Posterior cingulate gyrus (tissue), 11 donors: ENCODE results near the gene ZNF829.

ENCODE experiments used
- DNase-seq, 10 donors: peaks; one replicate each; pipeline versions ENCODE4 v3.0.0 to v3.0.0-alpha.2; 2020 to 2021; ENCODE audit warnings: mixed read lengths in 3 of 10
- intact Hi-C: fragments of 100-400 bp; cut with DNase I; formaldehyde crosslinking; loops from one replicate; pipeline ENCODE4 v1.15.1; 2023

Gene ZNF829

DNA sequence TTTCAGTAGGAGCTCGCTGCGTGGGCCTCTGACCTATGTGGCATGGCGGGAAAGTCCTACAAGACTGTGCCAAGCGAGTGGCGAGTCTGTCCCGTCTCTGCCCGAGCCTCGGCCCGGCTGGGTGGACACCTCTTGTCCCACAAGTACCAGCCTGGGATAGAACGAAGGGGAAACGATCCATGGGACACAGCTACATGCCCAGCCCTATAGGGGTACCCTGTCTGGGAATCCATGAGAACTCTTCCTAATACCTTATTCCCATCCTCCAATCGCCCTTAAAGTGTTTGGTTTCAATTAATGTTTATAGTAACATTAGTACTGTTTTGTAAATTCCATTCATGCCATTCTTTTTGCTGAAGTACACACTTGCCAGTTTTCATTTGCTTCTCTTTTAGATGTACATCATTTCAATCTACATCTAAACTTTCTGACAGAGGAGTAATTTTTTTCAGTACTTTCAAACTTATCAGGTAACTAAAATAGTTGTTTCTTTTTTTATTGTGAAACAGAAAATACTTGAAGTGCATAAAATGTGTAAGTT is 77.2 kb downstream of the ZNF829 start:
- intact Hi-C loops: loop anchor here (1.0 to 5.0 kb wide), 3 partner anchors 11 to 238 kb away; partner anchors contain the start of genes ZNF345, ZNF420 and ZNF850

More for the DNA sequence above, 77.2 kb downstream of the ZNF829 start:
- no peak for DNase-seq
